GM18498 (cell line): ENCODE results near the gene TUBA8.
"Not testable (repeated sequence)": the region's sequence is repeated elsewhere in the genome, so short reads cannot be mapped to it uniquely, and the experiment has no call there.

Experiments used
- ATAC-seq: cut with Tn5 transposase; IDR thresholded peaks from one replicate; pipeline ENCODE4 v1.9.1; 2021; ENCODE audit warnings: mild to moderate bottlenecking, moderate library complexity; ENCODE audit not compliant: unreplicated experiment

Gene TUBA8

DNA sequence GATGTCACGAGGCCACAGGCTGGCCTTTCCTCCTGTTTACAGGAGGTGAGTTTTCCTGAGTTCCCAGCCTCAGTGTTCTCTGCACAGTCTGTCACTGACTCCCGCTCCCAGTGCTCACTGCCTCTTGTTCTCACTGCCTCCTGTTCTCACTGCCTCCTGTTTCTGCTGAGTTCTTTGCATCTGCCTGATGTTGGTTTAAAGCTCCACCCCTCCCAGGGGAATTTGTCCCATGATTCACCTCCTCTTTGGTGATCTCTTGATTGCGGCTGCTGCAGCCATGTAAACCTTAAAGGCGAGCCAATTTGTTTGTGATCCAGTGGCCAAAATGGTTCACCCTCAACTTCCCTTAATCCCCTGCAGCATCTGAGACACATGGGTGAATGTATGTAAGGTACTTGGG lies 6.0 kb upstream of the TUBA8 start:
- ATAC-seq: no peak

DNA sequence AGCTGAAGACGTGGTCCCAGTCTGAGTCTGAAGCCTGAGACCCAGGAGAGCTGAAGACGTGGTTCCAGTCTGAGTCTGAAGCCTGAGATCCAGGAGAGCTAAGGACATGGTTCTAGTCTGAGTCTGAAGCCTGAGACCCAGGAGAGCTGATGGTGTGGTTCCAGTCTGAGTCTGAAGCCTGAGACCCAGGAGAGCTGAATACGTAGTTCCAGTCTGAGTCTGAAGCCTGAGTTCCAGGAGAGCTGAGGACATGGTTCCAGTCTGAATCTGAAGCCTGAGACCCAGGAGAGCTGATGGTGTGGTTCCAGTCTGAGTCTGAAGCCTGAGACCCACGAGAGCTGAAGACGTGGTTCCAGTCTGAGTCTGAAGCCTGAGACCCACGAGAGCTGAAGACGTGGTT lies 4.6 kb upstream of the TUBA8 start:
- not testable (repeated sequence) for ATAC-seq

DNA sequence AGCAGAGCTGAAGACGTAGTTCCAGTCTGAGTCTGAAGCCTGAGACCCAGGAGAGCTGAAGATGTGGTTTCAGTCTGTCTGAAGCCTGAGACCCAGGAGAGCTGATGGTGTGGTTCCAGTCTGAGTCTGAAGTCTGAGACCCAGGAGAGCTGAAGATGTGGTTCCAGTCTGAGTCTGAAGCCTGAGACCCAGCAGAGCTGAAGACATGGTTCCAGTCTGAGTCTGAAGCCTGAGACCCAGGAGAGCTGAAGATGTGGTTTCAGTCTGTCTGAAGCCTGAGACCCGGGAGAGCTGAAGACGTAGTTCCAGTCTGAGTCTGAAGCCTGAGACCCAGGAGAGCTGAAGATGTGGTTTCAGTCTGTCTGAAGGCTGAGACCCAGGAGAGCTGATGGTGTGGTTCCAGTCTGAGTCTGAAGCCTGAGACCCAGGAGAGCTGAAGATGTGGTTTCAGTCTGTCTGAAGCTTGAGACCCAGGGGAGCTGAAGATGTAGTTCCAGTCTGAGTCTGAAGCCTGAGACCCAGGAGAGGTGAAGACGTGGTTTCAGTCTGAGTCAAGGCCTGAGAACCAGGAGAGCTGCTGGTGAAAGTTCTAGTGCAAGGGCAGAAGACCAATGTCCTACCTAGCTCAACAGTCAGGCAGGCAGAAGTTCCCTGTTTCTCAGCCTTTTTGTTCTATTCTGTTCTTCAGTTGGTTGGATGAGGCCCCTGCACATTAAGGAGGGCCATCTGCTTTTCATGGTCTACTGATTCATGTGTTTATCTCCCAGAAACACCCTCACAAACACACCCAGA lies 3.9 kb upstream of the TUBA8 start:
- ATAC-seq: peak; percentile 62

- ATAC-seq: no peak
Measured at GRCh38 chr22:18108187-18108586, 2.4 kb upstream of the TUBA8 start.

DNA sequence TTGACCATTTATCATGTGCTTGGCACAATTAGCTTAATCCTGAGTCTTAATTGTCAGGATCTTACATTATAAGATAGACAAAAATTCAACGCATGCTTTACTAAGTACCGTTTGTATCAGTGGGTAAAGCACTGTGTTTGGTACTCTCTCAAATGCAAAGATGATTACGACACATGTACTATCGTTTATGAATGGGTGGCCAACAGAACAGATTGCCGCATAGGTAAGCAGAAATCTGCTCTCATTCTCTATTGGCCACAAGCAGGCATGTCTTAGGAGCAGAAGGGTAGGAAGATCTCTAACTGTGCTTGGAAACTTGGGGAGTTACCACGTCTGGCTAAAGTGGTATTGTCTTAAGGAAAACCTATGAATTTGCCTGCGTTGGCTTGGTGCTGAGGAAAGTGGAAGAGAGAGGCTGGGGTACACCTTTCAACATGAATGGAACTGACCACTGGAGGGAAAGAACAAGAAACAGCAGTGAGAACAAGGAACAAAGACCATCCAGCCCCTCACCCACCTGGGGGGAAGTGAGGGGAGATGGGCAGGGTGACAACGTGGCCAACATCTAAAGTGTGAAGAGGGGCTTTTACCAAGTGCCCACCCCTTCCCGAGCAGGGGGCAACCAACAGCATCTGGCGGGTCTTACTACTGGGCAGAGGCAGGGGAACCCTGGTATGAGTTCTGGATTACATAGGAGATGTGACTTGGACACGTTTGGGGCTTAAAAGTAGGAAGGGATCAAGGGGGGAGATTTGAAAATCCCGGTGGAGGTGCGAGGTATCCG lies 1.0 kb upstream of the TUBA8 start:
- ATAC-seq: no peak

DNA sequence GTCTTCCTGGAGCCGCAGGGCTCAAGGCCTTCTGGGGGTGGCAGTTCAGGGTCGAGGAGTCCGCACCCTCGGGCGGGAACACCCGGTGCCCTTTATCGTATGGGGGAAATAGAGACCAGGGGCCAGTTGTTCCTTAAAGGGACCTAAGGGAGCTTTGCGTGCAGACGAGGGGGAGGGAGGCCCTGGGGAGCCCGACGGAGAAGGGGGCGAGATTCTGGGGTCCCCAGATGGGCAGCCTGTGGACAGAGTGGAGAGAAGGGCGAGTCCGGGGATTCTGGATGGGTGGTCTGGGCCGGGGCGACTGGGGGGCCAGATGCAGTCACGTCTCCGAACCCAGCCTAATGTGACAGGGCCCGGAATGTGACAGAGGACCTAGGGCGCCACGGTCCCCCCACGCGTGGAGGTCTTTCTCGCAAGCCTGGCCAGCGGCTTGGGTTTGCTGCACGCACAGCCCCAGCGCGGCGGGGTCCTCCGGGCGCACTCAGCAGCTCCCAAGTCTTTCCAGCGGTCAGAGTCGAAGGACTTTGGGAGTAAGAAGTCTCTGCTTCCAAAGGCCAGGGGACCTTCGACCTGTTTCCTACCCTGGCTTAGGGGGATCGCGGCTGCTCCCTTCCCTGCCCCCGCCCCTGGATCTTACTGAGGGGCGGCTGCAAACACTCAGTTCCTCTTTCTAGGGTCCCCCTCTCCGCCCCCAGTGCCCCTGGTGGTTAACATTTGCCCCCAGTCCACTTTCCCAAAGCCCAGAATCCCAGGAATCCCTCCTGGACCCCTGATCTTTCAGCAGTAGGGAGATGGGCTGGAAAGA lies 547 bp downstream of the TUBA8 start:
- no peak for ATAC-seq

GRCh38 chr22:18111759-18112330 lies 1.2 kb downstream of the TUBA8 start:
- ATAC-seq: no peak

GRCh38 chr22:18112440-18112839 lies 1.8 kb downstream of the TUBA8 start:
- ATAC-seq: no peak

DNA sequence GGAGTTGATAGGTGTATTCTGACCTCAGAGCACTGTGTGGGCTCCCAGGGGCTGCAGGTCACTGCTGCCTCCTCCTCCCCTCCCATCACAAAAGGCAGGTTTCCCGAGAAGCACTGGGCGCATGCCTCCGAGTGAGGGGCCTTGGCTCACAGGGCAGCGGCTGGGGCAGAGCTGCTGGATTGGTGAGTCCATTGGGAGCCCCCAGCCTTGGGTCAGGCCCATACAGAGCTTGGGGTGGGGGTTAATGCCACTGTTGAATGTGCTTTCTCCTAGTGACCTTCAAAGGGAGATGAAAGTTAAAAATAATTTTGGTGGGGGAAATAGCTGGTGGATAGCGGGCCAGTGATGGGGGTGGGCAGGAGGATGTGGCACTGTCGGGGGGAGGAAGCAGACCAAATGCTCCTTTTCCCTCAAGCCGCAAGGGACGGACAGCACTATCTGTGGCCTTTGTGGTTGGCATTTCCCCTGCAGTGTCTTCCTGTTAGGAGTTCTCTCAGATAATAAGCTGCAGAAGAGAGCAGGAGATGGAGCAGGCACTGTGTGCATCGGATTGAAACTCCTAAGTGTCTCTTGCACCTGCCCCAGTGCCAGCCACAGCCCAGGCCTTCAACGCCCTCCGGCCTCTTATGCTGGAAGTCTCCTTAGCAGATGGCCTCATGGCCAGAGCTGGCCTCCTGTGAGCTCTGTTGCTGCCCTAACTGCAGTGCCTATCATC lies 3.2 kb downstream of the TUBA8 start:
- no peak for ATAC-seq

DNA sequence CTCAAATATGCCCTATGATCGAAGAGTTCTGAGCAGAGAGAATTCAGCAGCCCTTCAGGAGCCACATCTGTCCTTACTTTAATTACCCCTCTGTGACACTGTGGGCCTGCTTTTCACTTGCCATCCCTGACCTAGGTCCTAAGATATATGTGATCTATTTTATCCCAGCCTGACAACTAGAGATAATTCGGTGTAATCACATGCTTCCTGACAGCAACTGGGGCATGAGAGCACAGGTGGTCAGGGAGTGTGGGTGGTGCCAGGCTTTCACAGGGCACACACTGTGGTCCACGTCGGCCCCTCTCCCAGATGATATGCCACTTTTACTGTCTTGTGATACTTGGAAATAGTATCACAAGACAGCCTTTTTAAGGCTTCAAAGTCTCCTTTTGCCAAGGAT lies 3.9 kb downstream of the TUBA8 start:
- ATAC-seq: no peak

- no peak for ATAC-seq
Measured at GRCh38 chr22:18114976-18115652, 4.5 kb downstream of the TUBA8 start.

GRCh38 chr22:18115906-18116371 lies 5.3 kb downstream of the TUBA8 start:
- no peak for ATAC-seq

DNA sequence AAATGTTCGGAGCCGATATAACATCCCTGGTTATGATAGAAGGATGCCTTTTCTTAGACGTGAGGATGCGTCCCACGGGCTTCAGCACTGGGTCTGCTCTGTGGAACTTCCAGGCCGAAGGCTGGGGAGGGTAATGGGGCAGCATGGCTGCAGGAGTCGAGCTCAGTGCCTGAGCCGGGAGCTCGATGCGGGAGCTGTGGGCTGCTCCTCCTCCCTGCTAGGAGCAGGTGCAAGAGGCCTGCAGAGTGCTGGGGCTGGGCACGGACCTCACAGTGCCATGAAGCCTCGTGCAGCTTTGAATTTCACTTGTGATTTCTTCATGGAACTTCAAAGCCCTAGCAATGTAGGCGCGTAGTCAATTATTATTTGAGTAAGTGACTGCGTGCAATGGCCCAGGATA lies 6.0 kb downstream of the TUBA8 start:
- ATAC-seq: no peak

DNA sequence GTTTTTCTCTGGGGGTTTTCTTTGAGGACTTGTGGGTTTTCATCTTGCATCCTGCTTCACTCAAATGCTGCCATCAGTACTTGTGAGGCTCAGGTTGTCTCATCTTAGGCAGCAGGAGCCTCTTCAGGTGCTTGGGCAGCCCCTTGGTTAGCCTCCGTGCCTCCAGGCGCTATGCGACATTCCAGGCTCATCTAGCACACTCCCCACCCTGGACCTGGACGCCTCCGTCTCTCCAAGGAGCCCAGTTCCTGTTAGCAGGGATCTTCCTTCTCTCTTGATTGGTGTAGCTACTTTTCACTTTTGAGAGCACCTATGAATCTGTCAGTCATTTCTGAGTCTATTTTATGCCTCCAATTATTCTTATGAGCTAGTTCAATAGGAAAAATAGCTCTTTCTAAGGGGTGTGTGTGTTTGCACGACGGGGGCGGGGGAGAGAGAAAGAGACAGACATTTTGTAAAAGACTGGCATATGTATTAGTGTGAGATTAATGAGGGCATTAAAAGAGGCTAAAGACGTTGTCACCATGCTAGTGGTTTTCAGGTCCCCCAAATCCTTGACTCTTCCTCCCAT lies 7.8 kb downstream of the TUBA8 start:
- no peak for ATAC-seq

- no peak for ATAC-seq
Measured at GRCh38 chr22:18119409-18120110, 9.0 kb downstream of the TUBA8 start.

DNA sequence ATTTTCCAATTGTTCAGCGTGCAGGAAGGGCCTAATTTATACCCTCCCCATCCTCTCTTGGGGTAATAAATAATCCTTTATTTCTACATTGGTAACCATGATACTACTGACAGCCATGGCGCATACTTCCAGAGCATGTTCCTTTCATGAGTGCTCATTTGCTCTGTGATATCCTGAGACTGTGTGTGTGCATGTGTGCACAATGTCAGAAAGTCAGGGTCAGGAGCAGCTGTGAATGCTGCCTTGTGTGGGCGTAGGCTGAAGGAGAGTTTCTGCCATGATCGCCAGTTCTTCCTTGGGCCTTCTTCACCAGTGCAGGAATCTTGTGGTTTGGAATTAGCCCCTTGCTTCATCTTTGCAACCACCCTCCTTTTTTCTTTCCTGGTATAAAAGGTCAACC lies 10.2 kb downstream of the TUBA8 start:
- ATAC-seq: no peak

DNA sequence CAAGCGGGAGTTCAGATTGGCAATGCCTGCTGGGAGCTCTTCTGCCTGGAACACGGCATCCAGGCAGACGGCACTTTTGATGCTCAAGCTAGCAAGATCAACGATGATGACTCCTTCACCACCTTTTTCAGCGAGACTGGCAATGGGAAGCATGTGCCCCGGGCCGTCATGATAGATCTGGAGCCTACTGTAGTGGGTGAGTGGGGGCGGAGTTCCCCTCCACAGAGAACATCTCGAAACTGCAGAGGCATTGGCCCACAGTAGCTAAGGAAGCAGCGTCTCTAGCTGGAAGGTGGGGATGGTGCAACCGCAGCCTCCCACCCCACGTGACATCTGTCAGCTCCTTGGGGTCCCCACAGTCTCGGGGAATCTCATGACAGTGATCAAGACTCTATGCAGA lies 10.9 kb downstream of the TUBA8 start:
- ATAC-seq: no peak

DNA sequence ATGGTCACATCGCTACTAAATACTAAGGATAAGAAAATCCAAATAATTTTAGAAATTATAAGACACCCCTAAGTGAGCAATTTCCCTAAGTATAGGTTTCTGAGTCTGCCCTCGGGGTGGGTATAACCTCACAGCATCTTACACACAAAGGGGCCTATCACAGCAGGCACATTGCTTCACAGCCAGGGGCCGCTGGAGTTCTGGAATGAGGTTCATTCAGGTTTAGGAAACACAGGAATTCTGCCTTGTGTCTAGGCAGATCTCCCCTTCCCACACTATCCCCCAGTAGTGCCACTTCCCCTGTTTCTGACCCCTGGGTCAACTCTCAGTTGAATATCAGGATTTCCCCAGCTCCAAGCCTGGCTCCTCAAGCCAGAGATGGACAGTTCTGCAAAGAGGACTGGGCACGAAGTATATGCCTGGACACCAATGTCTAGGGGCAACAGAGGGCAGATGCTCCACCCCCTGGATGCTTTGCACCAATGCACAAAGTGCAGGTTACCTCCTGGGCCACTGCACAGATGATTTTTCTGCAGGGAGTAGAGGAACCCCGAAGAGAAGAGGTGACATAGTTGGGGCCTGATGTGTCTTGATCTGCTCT lies 11.4 kb downstream of the TUBA8 start:
- ATAC-seq: no peak
